ENCODE results near the gene DMRT3.

The DMRT3 gene

GRCh38 chr9:1013021-1013420 is 36.6 kb downstream of the DMRT3 start:
- H3K27ac Mint-ChIP-seq, result no peak overlapping the region
- H3K4me3 Mint-ChIP-seq, result no peak overlapping the region
- no peaks in the 10 kb centered on the region for H3K9me3 Mint-ChIP-seq
- peaks cover under 1% of the 10 kb centered on the region for H3K4me1 Mint-ChIP-seq
- H3K36me3 Mint-ChIP-seq, result no peaks in the 10 kb centered on the region
- peaks cover 9% of the 10 kb centered on the region for H3K27me3 Mint-ChIP-seq

DNA sequence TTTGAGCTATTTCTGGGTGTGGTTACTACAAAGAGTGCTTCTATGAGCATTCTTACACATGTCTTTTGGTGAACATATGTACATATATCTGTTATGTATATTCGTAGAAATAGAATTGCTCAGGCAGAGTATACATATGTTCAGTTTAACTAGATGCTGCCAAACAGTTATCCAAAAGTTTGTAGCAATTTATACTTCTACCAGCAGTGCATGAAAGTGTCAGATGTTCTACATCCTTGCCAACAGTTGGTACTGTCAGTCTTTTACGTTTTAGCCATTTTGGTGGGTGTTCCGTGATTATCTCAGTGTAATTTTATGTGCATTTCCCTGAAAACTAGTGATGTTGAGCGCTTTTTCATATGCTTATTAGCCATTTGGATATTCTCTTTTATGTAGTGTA is 37.8 kb downstream of the DMRT3 start:
- peaks cover 5% of the 10 kb centered on the region for H3K4me1 Mint-ChIP-seq
- H3K9me3 Mint-ChIP-seq, result no peaks in the 10 kb centered on the region
- H3K27me3 Mint-ChIP-seq, result peaks cover 7% of the 10 kb centered on the region
- H3K4me3 Mint-ChIP-seq, result no peak overlapping the region
- no peaks in the 10 kb centered on the region for H3K36me3 Mint-ChIP-seq
- no peak overlapping the region for H3K27ac Mint-ChIP-seq

- H3K4me3 Mint-ChIP-seq, result no peak overlapping the region
- peaks cover 5% of the 10 kb centered on the region for H3K4me1 Mint-ChIP-seq
- H3K27me3 Mint-ChIP-seq, result peaks cover 7% of the 10 kb centered on the region
- H3K9me3 Mint-ChIP-seq, result no peaks in the 10 kb centered on the region
- no peak overlapping the region for H3K27ac Mint-ChIP-seq
- H3K36me3 Mint-ChIP-seq, result no peaks in the 10 kb centered on the region
These were observed 38.2 kb downstream of the DMRT3 start for GRCh38 chr9:1014640-1015039.

DNA sequence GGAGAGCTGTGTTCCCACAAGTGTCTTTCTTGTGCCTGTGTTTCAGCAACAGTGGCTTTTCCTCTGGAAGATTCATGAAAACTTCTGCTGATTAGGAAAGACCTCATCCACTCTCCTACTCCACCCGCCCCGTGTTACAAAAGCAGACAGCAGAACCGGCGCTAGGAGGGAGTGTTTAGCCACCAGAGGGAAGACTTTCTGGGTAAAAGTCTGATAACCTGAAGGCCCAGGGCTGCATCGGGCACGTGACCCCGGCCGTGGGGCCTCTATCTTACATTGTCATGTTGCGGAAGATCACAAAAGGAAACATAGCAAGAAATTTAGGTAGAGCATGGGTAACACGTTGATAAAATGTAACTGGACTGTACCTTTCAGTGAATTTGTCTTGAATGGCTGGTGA is 41.7 kb downstream of the DMRT3 start:
- H3K4me1 Mint-ChIP-seq, result peaks cover 5% of the 10 kb centered on the region
- no peaks in the 10 kb centered on the region for H3K9me3 Mint-ChIP-seq
- H3K27me3 Mint-ChIP-seq, result peaks cover 16% of the 10 kb centered on the region
- H3K36me3 Mint-ChIP-seq, result no peaks in the 10 kb centered on the region
- H3K4me3 Mint-ChIP-seq, result no peak overlapping the region
- no peak overlapping the region for H3K27ac Mint-ChIP-seq

- no peaks in the 10 kb centered on the region for H3K36me3 Mint-ChIP-seq
- no peak overlapping the region for H3K4me3 Mint-ChIP-seq
- H3K4me1 Mint-ChIP-seq, result no peaks in the 10 kb centered on the region
- peaks cover 21% of the 10 kb centered on the region for H3K27me3 Mint-ChIP-seq
- H3K27ac Mint-ChIP-seq, result no peak overlapping the region
- H3K9me3 Mint-ChIP-seq, result no peaks in the 10 kb centered on the region
These were observed 47.7 kb downstream of the DMRT3 start for GRCh38 chr9:1024112-1024511.

DNA sequence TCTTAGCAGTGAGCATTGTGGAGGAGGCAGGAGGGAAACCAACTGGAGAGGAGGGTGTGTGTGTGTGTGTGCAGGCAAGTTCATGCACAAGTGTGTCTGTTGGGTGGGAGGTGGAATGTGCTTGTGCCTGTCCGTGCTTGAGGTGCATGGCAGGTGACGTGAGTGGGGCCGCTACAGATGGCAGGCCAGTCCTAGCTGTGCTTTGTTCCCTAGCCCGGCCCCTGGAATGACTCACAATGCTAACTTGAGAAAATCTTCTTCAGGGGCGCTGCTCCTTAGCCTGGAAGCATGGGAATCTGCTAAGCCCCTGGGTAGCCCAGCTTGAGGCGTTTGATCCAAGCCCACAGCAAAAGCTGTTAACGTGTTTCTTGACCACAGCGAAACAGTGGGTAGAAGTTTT is 48.7 kb downstream of the DMRT3 start:
- no peaks in the 10 kb centered on the region for H3K9me3 Mint-ChIP-seq
- peaks cover 21% of the 10 kb centered on the region for H3K27me3 Mint-ChIP-seq
- H3K4me3 Mint-ChIP-seq, result no peak overlapping the region
- H3K36me3 Mint-ChIP-seq, result no peaks in the 10 kb centered on the region
- H3K4me1 Mint-ChIP-seq, result no peaks in the 10 kb centered on the region
- no peak overlapping the region for H3K27ac Mint-ChIP-seq

GRCh38 chr9:1026219-1026618 is 49.8 kb downstream of the DMRT3 start:
- Mint-ChIP-seq H3K4me3 (no peak overlapping the region), H3K36me3 (no peaks in the 10 kb centered on the region), H3K9me3 (no peaks in the 10 kb centered on the region), H3K27ac (no peak overlapping the region), H3K4me1 (no peaks in the 10 kb centered on the region), H3K27me3 (peaks cover 16% of the 10 kb centered on the region)

- no peak overlapping the region for H3K27ac Mint-ChIP-seq
- no peaks in the 10 kb centered on the region for H3K36me3 Mint-ChIP-seq
These were observed 52.2 kb downstream of the DMRT3 start for GRCh38 chr9:1028501-1029190.

DNA sequence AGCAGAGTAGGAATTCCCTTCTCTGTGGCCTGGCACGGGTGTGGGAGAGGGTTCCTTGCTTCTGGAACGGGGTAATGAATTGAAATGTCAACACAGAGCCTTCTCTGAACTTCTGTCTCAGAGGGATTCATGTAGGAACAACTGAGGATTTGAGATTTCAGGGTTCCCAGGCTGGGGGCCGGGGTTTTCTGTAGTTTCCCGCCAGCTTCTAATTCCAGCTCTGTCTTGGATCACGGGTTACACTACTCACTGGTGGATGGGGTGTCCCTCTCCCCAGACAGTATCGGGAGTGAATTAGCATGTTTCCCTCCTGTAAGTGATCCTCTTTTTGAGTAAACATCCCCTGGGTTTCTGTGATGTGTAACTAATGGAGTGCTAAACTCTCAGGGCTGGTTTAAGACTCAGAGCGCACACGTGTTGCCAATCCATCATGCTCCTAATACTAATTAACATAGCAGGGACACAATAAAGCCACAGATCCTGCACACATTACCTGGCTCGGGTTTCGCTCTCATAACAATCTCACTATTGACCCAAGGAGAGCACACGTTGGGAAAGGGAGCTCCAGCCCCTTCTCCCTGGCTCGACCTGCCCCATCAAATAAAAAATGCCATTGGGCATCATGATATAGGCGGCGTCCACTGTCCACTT is 55.6 kb downstream of the DMRT3 start:
- peaks cover 17% of the 10 kb centered on the region for H3K27me3 Mint-ChIP-seq
- H3K27ac Mint-ChIP-seq, result no peak overlapping the region
- no peaks in the 10 kb centered on the region for H3K4me1 Mint-ChIP-seq
- no peak overlapping the region for H3K4me3 Mint-ChIP-seq
- H3K36me3 Mint-ChIP-seq, result no peaks in the 10 kb centered on the region
- H3K9me3 Mint-ChIP-seq, result no peaks in the 10 kb centered on the region

More at GRCh38 chr9:1028501-1029190, 52.2 kb downstream of the DMRT3 start:
- H3K27me3 Mint-ChIP-seq, result peaks cover 21% of the 10 kb centered on the region
- no peaks in the 10 kb centered on the region for H3K4me1 Mint-ChIP-seq
- no peak overlapping the region for H3K4me3 Mint-ChIP-seq
- H3K9me3 Mint-ChIP-seq, result no peaks in the 10 kb centered on the region

GRCh38 chr9:1034271-1034670 is 57.8 kb downstream of the DMRT3 start:
- Mint-ChIP-seq H3K36me3 (no peaks in the 10 kb centered on the region), H3K27me3 (peaks cover 22% of the 10 kb centered on the region), H3K27ac (no peak overlapping the region), H3K9me3 (no peaks in the 10 kb centered on the region), H3K4me1 (no peaks in the 10 kb centered on the region), H3K4me3 (no peak overlapping the region)

DNA sequence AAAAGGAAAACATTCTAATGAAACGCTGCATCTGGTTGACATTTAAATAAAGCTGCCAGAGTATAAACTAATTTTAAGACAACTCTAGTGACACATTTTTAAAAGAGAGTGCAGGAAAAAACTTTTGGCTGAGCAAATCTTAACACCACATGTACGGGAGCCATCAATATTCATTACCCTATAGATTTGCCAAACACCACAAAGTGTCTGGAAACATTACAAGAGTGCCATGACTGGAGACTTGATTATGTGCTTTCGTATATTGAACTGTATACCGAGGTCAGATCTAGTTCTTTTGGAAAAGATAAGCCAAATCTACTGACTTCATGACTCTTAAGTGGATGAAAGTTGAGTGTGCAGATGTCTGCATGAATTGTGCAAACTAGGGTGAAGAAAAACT is 63.1 kb downstream of the DMRT3 start:
- no peaks in the 10 kb centered on the region for H3K36me3 Mint-ChIP-seq
- no peak overlapping the region for H3K27ac Mint-ChIP-seq
- peaks cover 4% of the 10 kb centered on the region for H3K9me3 Mint-ChIP-seq
- H3K4me3 Mint-ChIP-seq, result no peak overlapping the region
- no peaks in the 10 kb centered on the region for H3K4me1 Mint-ChIP-seq
- H3K27me3 Mint-ChIP-seq, result peaks cover 47% of the 10 kb centered on the region
